ENCODE measurements around the gene TBL1X. TPM values are rescaled to one million over a fixed set of nuclear protein-coding genes. Genes with fewer than 3 reads are reported as not detected.

TBL1X gene
- total RNA-seq, 1 donor from 2014 or later, result 6.5 TPM

DNA sequence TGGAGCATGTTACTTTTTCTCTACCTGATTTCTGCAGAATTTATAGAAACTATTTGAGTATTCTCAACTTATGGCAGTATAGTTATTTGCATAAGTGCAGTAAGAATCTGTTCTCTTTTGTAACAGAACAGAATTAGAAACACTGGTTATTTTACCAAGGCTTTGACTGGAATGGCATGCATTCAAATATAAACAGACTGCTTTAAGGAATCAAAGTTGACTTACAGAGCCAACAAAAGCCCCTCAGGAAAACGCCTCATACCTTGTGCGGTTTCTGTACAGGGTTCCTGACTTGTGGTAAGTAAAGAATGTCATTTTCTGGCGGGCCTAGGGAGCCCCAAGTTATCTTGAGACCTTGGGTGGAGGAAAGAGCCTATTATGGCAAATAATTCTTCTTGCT lies 203.7 kb downstream of the TBL1X start:
- no peak for TF ChIP-seq CTCF (IDR thresholded peaks at IDR 0.05; ENCODE audit: partially characterized antibody, unreplicated experiment)

DNA sequence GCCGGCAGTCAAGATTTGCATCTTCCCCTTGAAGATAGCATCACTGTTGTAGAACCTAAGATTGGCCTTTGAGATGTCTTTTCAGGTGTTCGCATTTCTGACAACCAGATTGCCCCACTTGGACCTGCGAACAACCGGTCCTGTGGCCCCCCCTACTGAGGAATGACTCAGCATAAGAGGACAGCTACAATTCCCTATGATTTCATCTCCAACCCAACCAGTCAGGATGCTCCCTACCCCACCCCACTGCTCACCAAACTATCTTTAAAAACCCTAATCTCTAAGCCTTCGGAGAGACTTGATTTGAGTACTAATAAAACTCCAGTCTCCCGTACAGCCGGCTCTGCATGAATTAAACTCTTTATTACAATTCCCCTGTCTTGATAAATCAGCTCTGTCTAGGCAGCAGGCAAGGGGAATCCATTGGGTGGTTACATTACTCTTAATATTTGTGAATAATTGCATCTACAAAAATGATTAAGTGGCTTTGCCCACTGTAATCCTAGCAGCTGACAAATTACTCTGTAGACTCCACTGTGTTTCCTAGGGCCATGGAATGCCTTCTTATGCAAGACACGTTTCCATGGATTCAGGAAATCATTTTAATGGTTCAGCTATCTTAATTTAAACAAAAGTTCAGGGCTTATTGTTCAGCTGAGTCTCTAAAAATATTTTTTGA lies 205.4 kb downstream of the TBL1X start:
- Mint-ChIP-seq H3K36me3 (ENCODE audit: unreplicated experiment) (no peaks in the 10 kb centered on the region), H3K4me1 (ENCODE audit: low read depth, unreplicated experiment) (no peaks in the 10 kb centered on the region), H3K27ac (ENCODE audit: unreplicated experiment) (no peak overlapping the region), H3K27me3 (ENCODE audit: unreplicated experiment) (no peaks in the 10 kb centered on the region), H3K9me3 (ENCODE audit: unreplicated experiment) (no peaks in the 10 kb centered on the region), H3K4me3 (ENCODE audit: unreplicated experiment) (no peak overlapping the region)
- no peak for TF ChIP-seq CTCF (IDR thresholded peaks at IDR 0.05; ENCODE audit: partially characterized antibody, unreplicated experiment)
- no peak for DNase-seq

More for the DNA sequence above, 203.7 kb downstream of the TBL1X start:
- Mint-ChIP-seq H3K27me3 (ENCODE audit: unreplicated experiment) (no peaks in the 10 kb centered on the region), H3K27ac (ENCODE audit: unreplicated experiment) (no peak overlapping the region), H3K36me3 (ENCODE audit: unreplicated experiment) (no peaks in the 10 kb centered on the region), H3K9me3 (ENCODE audit: unreplicated experiment) (no peaks in the 10 kb centered on the region), H3K4me3 (ENCODE audit: unreplicated experiment) (no peak overlapping the region), H3K4me1 (ENCODE audit: low read depth, unreplicated experiment) (no peaks in the 10 kb centered on the region)
- no peak for DNase-seq

DNA sequence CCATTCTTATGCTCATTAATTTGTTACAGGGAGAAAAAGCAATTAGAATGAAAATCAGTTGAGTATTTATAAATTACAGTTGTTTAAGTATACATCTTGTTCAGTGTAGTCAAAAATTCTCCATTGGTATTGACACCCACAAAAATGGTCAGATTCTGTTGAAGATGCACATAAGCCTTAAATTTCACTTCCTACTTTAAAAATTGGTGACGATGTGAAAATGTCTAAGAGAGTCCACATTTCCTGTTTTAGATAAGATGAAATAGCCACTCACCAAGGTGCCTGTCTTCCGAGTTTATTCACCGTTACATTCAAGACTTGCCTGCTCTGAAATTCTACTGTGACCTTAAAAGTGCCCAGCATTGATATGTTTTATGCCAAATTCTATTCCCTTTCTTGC lies 207.1 kb downstream of the TBL1X start:
- no peaks in the 10 kb centered on the region for H3K27me3 Mint-ChIP-seq (ENCODE audit: unreplicated experiment)

GRCh38 chrX:9676306-9676705 lies 211.4 kb downstream of the TBL1X start:
- Mint-ChIP-seq H3K4me1 (ENCODE audit: low read depth, unreplicated experiment) (no peaks in the 10 kb centered on the region), H3K36me3 (ENCODE audit: unreplicated experiment) (no peaks in the 10 kb centered on the region), H3K4me3 (ENCODE audit: unreplicated experiment) (no peak overlapping the region), H3K9me3 (ENCODE audit: unreplicated experiment) (no peaks in the 10 kb centered on the region), H3K27ac (ENCODE audit: unreplicated experiment) (no peak overlapping the region), H3K27me3 (ENCODE audit: unreplicated experiment) (no peaks in the 10 kb centered on the region)
- no peak for DNase-seq
- no peak for TF ChIP-seq CTCF (IDR thresholded peaks at IDR 0.05; ENCODE audit: partially characterized antibody, unreplicated experiment)

More for the DNA sequence above, 207.1 kb downstream of the TBL1X start:
- DNase-seq, result no peak
- H3K4me3 Mint-ChIP-seq (ENCODE audit: unreplicated experiment), result no peak overlapping the region
- no peaks in the 10 kb centered on the region for H3K9me3 Mint-ChIP-seq (ENCODE audit: unreplicated experiment)
- H3K4me1 Mint-ChIP-seq (ENCODE audit: low read depth, unreplicated experiment), result no peaks in the 10 kb centered on the region
- TF ChIP-seq CTCF (IDR thresholded peaks at IDR 0.05; ENCODE audit: partially characterized antibody, unreplicated experiment), result no peak
- H3K27ac Mint-ChIP-seq (ENCODE audit: unreplicated experiment), result no peak overlapping the region
- H3K36me3 Mint-ChIP-seq (ENCODE audit: unreplicated experiment), result no peaks in the 10 kb centered on the region

GRCh38 chrX:9676738-9677097 lies 211.9 kb downstream of the TBL1X start:
- H3K9me3 Mint-ChIP-seq (ENCODE audit: unreplicated experiment), result no peaks in the 10 kb centered on the region
- no peak for DNase-seq

More at GRCh38 chrX:9676738-9677097, 211.9 kb downstream of the TBL1X start:
- Mint-ChIP-seq H3K27ac (ENCODE audit: unreplicated experiment) (no peak overlapping the region), H3K27me3 (ENCODE audit: unreplicated experiment) (no peaks in the 10 kb centered on the region), H3K4me3 (ENCODE audit: unreplicated experiment) (no peak overlapping the region), H3K4me1 (ENCODE audit: low read depth, unreplicated experiment) (no peaks in the 10 kb centered on the region), H3K36me3 (ENCODE audit: unreplicated experiment) (no peaks in the 10 kb centered on the region)
- no peak for TF ChIP-seq CTCF (IDR thresholded peaks at IDR 0.05; ENCODE audit: partially characterized antibody, unreplicated experiment)
